Esophagus squamous epithelium (tissue), 4 donors: ENCODE measurements around the gene SH3GLB2.
"Not testable (repeated sequence)": the region's sequence is repeated elsewhere in the genome, so short reads cannot be mapped to it uniquely, and the experiment has no call there.

Source experiments
- POLR2A ChIP-seq, 4 donors: fragments of 450-650 bp; IDR thresholded peaks; one replicate each; pipeline ENCODE4 v1.6.1; 2017; ENCODE audit warnings: antibody characterized with exemption in 4 of 4, mild to moderate bottlenecking in 4 of 4, moderate library complexity in 3 of 4
- TF ChIP-seq, protein P1 (sequence below), 6 experiments: fragments of 450-650 bp in 4 of 6; fragments of 200-600 bp in 2 of 6; sonication (generic) in 2 of 6; IDR thresholded peaks; one replicate each; pipeline ENCODE4 v1.5.1; 2016 to 2019; ENCODE audit warnings: antibody characterized with exemption in 6 of 6, mild to moderate bottlenecking in 4 of 6, moderate library complexity in 4 of 6

DNA sequence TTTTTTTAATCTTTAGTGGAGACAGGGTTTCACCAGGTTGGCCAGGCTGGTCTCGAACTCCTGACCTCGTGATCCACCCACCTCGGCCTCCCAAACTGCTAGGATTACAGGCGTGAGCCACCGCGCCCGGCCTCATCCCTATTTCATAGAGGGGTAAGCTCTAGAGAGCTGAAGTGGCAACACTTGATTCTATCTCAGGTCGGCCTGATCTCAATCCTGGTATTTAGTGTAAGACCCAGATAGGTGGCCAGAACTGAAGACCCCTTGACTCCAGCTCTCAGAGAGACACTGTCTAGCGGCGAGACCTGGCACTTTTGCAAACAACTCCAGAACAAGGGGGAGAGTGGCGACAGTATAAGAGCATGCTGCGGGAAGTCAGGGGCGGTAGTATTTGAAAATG, 7.7 kb upstream of the SH3GLB2 start:
- not testable (repeated sequence) for TF ChIP-seq POLR2A (IDR thresholded peaks at IDR 0.05)
- TF ChIP-seq, protein P1, sequence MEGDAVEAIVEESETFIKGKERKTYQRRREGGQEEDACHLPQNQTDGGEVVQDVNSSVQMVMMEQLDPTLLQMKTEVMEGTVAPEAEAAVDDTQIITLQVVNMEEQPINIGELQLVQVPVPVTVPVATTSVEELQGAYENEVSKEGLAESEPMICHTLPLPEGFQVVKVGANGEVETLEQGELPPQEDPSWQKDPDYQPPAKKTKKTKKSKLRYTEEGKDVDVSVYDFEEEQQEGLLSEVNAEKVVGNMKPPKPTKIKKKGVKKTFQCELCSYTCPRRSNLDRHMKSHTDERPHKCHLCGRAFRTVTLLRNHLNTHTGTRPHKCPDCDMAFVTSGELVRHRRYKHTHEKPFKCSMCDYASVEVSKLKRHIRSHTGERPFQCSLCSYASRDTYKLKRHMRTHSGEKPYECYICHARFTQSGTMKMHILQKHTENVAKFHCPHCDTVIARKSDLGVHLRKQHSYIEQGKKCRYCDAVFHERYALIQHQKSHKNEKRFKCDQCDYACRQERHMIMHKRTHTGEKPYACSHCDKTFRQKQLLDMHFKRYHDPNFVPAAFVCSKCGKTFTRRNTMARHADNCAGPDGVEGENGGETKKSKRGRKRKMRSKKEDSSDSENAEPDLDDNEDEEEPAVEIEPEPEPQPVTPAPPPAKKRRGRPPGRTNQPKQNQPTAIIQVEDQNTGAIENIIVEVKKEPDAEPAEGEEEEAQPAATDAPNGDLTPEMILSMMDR (IDR thresholded peaks at IDR 0.05): not testable (repeated sequence)
